Sigmoid colon (tissue), 7 donors: ENCODE measurements around the gene CNPY1. TPM values are rescaled to one million over a fixed set of nuclear protein-coding genes. Genes with fewer than 3 reads are reported as not detected.

ENCODE experiments used
- DNase-seq: peaks from one replicate; pipeline ENCODE4 v3.0.0-alpha.2; 2019
- H3K27ac ChIP-seq, 4 donors: fragments of 200-600 bp; sonication (generic); one replicate each; pipeline ENCODE4 v1.5.1; 2016 to 2019; ENCODE audit warnings: mild to moderate bottlenecking in 1 of 4
- H3K27me3 ChIP-seq, 3 donors: fragments of 200-600 bp; sonication (generic); one replicate each; pipeline ENCODE4 v1.5.1; 2019; ENCODE audit warnings: mild to moderate bottlenecking in 1 of 3
- H3K36me3 ChIP-seq, 4 donors: fragments of 200-600 bp; sonication (generic); one replicate each; pipeline ENCODE4 v1.5.1; 2016 to 2019
- H3K4me1 ChIP-seq, 4 donors: fragments of 200-600 bp; sonication (generic); one replicate each; pipeline ENCODE4 v1.5.1; 2017 to 2019
- H3K4me3 ChIP-seq, 4 donors: fragments of 200-600 bp; sonication (generic); one replicate each; pipeline ENCODE4 v1.5.1; 2017 to 2019; ENCODE audit warnings: mild to moderate bottlenecking in 2 of 4, moderate library complexity in 1 of 4
- H3K9me3 ChIP-seq, 4 donors: fragments of 200-600 bp in 3 of 4; sonication (generic) in 3 of 4; one replicate each; pipeline versions ENCODE4 v1.5.1 to v1.6.1; 2013 to 2019
- EP300 ChIP-seq, 4 donors: sonication (generic); formaldehyde crosslinking; IDR thresholded peaks; one replicate each; pipeline ENCODE4 v1.6.1; 2017; ENCODE audit warnings: antibody characterized with exemption in 4 of 4
- POLR2A ChIP-seq, 2 donors: fragments of 450-650 bp; IDR thresholded peaks; one replicate each; pipeline ENCODE4 v1.6.1; 2016; ENCODE audit warnings: antibody characterized with exemption in 2 of 2, mild to moderate bottlenecking in 2 of 2, moderate library complexity in 2 of 2
- POLR2AphosphoS5 ChIP-seq, 4 donors: sonication (generic); formaldehyde crosslinking; IDR thresholded peaks; one replicate each; pipeline ENCODE4 v1.6.1; 2017; ENCODE audit warnings: antibody characterized with exemption in 4 of 4
- WGBS, 2 donors: extraction: QIAGEN DNeasy Blood & Tissue Kit; methylation state at CpG; one replicate each; pipeline ENCODE4 v1.1.7; 2013; 5-methylcytosine and 5-hydroxymethylcytosine counted together
- intact Hi-C: fragments of 100-400 bp; cut with DNase I; formaldehyde crosslinking; loops from one replicate; pipeline ENCODE4 v1.15.1; 2023
- polyA plus RNA-seq, 3 donors: library from polyadenylated mRNA; stranded (reverse); fragments of 200-250 nt; gene quantifications; one replicate each; pipeline ENCODE4 v1.2.3, GENCODE V29; 2013
- total RNA-seq, 4 donors: library from RNA; depleted of rRNA; stranded (reverse); fragments of >200 nt; gene quantifications; one replicate each; pipeline ENCODE4 v1.1.0, GENCODE V29; 2016
- TF ChIP-seq, protein P1 (sequence below), 4 experiments: fragments of 450-650 bp in 3 of 4; fragments of 200-600 bp in 1 of 4; IDR thresholded peaks; one replicate each; pipeline ENCODE4 v1.5.1; 2016 to 2019; ENCODE audit warnings: antibody characterized with exemption in 4 of 4, mild to moderate bottlenecking in 3 of 4, moderate library complexity in 2 of 4
- donor health status: healthy with polysubstance abuse.
- donor health status: Bipolar disorder and iron deficiency.
- donor health status: healthy.

CNPY1 gene
- total and polyA plus RNA-seq, 7 donors: not detected

DNA sequence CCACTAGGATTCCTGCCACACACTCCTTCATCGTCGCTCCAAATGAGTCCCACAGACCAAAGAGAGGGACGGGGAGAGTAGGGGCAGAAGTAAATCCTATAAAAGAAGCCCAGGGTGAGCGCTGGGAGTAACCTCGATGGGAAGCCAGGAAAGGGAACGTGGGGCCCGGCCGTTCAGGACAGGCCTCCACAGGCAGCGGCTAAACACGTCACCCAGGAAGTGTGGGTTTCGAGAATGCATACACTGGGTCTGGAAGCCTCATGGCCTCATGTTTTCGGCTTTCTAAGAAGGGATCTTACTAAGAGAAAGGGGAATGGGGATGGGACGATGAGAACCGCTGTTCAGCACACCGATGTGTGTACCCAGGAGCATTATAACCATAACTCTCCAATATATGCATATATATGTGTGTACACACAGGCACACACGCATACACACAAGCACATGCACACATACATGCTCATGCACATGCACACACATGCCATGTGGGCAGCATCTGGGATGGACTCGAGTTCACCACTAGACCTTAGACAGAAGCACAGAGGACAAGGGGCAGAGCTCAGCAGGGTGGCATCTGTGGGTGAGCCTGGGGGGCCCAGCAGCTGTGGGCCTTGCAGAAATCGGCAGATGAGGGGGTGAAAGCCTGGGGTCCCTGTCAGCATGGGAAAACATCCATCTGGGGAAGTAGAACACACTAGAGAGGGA lies 14.8 kb upstream of the CNPY1 start:
- TF ChIP-seq EP300 (IDR thresholded peaks at IDR 0.05) (no peak), POLR2A (IDR thresholded peaks at IDR 0.05) (no peak), POLR2AphosphoS5 (IDR thresholded peaks at IDR 0.05) (no peak)
- TF ChIP-seq, protein P1, sequence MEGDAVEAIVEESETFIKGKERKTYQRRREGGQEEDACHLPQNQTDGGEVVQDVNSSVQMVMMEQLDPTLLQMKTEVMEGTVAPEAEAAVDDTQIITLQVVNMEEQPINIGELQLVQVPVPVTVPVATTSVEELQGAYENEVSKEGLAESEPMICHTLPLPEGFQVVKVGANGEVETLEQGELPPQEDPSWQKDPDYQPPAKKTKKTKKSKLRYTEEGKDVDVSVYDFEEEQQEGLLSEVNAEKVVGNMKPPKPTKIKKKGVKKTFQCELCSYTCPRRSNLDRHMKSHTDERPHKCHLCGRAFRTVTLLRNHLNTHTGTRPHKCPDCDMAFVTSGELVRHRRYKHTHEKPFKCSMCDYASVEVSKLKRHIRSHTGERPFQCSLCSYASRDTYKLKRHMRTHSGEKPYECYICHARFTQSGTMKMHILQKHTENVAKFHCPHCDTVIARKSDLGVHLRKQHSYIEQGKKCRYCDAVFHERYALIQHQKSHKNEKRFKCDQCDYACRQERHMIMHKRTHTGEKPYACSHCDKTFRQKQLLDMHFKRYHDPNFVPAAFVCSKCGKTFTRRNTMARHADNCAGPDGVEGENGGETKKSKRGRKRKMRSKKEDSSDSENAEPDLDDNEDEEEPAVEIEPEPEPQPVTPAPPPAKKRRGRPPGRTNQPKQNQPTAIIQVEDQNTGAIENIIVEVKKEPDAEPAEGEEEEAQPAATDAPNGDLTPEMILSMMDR (IDR thresholded peaks at IDR 0.05): no peak
- H3K36me3 ChIP-seq: no peaks in the 10 kb centered on the region
- H3K27ac ChIP-seq: no peak overlapping the region
- no peak overlapping the region for H3K4me3 ChIP-seq
- H3K4me1 ChIP-seq: no peaks in the 10 kb centered on the region
- WGBS, 2 donors: 85 to 86% methylated on average over 18 of the region's 18 CpGs
- intact Hi-C loops: no loop called here
- peaks cover 0 to 17% (median 0%) of the 10 kb centered on the region in 3 donors for H3K27me3 ChIP-seq
- DNase-seq: no peak
- H3K9me3 ChIP-seq: no peaks in the 10 kb centered on the region

DNA sequence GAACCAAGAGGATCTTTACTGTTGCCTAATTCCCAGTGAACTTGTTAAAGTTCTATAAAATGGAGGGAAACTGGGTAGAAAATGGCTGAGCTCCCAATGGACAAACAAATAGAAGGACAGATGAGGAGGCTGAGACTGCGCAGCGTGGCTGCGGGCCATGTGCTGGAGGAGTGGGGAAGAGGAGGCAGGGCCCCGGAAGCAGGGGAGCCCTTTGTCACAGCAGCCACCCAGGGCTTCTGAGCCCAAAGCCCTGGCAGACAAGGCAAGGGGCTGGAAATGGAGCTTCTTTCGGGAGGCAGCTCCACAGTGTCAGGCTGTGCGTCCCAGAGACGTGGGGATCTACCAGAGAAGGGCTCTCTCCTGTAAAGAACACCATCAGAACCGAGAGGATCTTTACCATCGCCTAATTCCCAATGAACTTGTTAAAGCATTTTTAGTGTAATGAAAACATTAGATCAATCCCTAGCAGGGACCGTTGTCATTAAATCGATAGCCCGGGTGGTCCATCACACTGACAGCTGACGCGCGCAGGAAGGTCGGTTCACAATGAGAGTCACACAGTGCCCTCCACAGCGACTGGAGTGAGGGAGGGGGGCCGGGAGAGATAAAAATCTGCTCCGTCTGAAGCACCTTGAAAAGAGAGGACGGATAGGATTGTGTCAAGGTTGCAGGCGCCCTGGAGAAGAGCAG lies 14.0 kb upstream of the CNPY1 start:
- Histone ChIP-seq H3K27me3 (peaks cover 0 to 17% (median 0%) of the 10 kb centered on the region in 3 donors), H3K27ac (no peak overlapping the region), H3K4me1 (no peaks in the 10 kb centered on the region), H3K36me3 (no peaks in the 10 kb centered on the region), H3K9me3 (no peaks in the 10 kb centered on the region), H3K4me3 (no peak overlapping the region)
- TF ChIP-seq EP300 (IDR thresholded peaks at IDR 0.05) (no peak), POLR2AphosphoS5 (IDR thresholded peaks at IDR 0.05) (no peak), POLR2A (IDR thresholded peaks at IDR 0.05) (no peak)
- TF ChIP-seq, protein P1 (IDR thresholded peaks at IDR 0.05): no peak
- WGBS, 2 donors: 82% methylated on average over 21 of the region's 21 CpGs
- intact Hi-C loops: no loop called here
- no peak for DNase-seq

DNA sequence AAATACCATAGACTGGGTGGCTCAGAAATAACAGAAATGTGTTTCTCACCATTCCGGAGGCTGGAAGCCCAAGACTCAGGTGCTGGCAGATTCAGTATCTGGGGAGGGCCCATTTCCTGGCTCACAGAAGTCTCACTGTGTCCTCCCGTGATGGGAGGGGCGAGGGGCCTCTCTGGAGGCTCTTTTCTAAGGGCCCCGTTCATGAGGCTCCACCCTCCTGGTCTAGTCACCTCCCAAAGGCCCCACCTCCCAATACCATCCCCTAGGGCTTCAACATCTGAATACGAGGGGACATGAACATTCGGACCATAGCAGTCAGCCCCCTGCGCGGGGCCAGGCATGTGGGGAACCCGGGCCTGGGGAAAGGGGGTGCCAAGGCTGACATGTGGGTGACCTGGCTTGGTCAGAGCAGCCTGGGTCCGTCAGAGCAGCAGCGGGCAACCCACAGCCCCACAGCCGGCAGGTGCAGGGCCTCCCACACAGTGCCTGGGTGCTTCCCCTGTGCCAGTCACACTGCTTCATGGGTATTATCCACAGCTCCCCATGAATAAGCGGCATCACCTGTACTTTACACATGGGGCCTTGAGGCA lies 13.3 kb upstream of the CNPY1 start:
- intact Hi-C loops: no loop called here
- H3K4me1 ChIP-seq: no peaks in the 10 kb centered on the region
- no peaks in the 10 kb centered on the region for H3K9me3 ChIP-seq
- WGBS, 2 donors: 80 to 81% methylated on average over 13 of the region's 13 CpGs
- TF ChIP-seq POLR2A (IDR thresholded peaks at IDR 0.05) (no peak), EP300 (IDR thresholded peaks at IDR 0.05) (no peak)
- H3K36me3 ChIP-seq: no peaks in the 10 kb centered on the region
- H3K4me3 ChIP-seq: no peak overlapping the region
- H3K27me3 ChIP-seq: peaks cover 0 to 17% (median 0%) of the 10 kb centered on the region in 3 donors
- DNase-seq: no peak
- no peak overlapping the region for H3K27ac ChIP-seq

DNA sequence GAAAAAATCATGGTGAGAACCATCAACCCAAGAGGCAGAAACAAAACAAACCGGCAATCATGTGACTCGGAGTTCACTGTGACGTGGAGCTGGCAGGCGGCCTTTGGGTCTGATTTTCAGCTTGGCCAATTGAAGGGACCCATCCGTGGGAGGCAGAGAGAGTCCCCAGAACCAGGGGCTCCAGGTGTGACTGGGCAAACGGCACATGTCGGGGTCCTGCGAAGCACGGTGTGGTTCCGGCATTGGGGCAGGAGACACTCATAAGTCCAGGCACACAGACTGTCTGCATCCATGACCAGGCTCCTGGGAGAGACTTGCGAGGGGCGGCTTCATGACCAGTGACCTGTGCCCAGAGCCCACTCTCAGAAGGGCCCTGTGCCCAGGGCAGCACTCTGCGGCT lies 12.6 kb upstream of the CNPY1 start:
- Histone ChIP-seq H3K4me1 (no peaks in the 10 kb centered on the region), H3K36me3 (no peaks in the 10 kb centered on the region), H3K27me3 (peaks cover 0 to 17% (median 0%) of the 10 kb centered on the region in 3 donors), H3K4me3 (no peak overlapping the region), H3K27ac (no peak overlapping the region), H3K9me3 (no peaks in the 10 kb centered on the region)
- TF ChIP-seq POLR2A (IDR thresholded peaks at IDR 0.05): no peak
- TF ChIP-seq, protein P1 (IDR thresholded peaks at IDR 0.05): no peak
- no peak for DNase-seq
- intact Hi-C loops: no loop called here
- WGBS, 2 donors: 93 to 94% methylated on average over 13 of the region's 13 CpGs

DNA sequence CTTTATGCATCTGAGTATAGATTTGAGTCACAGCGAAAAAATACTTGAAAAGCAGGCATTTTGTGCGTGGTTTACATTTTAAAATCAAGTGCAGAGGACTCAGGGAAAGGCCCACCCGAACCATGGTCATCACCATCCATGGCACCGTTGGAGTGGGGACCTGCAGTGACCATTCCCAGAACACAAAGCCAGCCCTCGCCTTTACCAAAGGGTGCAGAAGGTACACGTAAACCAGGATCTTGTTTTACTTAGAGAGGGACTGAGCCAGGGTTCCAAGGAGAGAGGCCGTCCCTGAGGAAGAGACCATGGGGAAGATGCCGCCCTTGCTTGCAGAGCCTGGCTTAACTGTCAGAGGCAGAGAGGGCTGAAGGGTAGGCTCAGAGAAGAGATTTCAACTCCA lies 12.0 kb upstream of the CNPY1 start:
- intact Hi-C loops: no loop called here
- Histone ChIP-seq H3K9me3 (no peaks in the 10 kb centered on the region), H3K4me1 (no peaks in the 10 kb centered on the region), H3K36me3 (no peaks in the 10 kb centered on the region), H3K27me3 (peaks cover 0 to 17% (median 0%) of the 10 kb centered on the region in 3 donors), H3K27ac (no peak overlapping the region), H3K4me3 (no peak overlapping the region)
- TF ChIP-seq, protein P1 (IDR thresholded peaks at IDR 0.05): no peak
- no peak for TF ChIP-seq POLR2AphosphoS5 (IDR thresholded peaks at IDR 0.05)
- TF ChIP-seq EP300 (IDR thresholded peaks at IDR 0.05): no peak
- TF ChIP-seq POLR2A (IDR thresholded peaks at IDR 0.05): no peak
- DNase-seq: no peak
- 85 to 90% methylated on average over 8 of the region's 8 CpGs for WGBS, 2 donors
